Measurements from ENCODE around the gene TRMT1.

The TRMT1 gene

GRCh38 chr19:13074378-13074777 is 42.2 kb downstream of the TRMT1 start:
- Histone ChIP-seq H3K27me3 (ENCODE audit: insufficient read depth, low read length, poor library complexity, severe bottlenecking) (no peaks in the 10 kb centered on the region), H3K4me1 (ENCODE audit: insufficient read depth, low read length, poor library complexity, severe bottlenecking) (peaks cover 3% of the 10 kb centered on the region), H3K79me2 (ENCODE audit: insufficient read depth, low read length) (no peaks in the 10 kb centered on the region), H2AFZ (ENCODE audit: low read length) (no peak overlapping the region), H4K20me1 (ENCODE audit: insufficient read depth, low read length, poor library complexity, severe bottlenecking) (no peaks in the 10 kb centered on the region), H3K9ac (ENCODE audit: low read depth, low read length, poor library complexity, severe bottlenecking) (no peak overlapping the region), H3F3A (ENCODE audit: low read depth) (no peaks in the 10 kb centered on the region), H3K36me3 (ENCODE audit: insufficient read depth, low read length) (no peaks in the 10 kb centered on the region), H3K4me2 (ENCODE audit: low read depth, low read length, poor library complexity, severe bottlenecking) (no peak overlapping the region), H3K9me2 (replicated peaks; ENCODE audit: low read depth, low read length) (no peaks in the 10 kb centered on the region), H3K4me3 (ENCODE audit: low read length, poor library complexity, severe bottlenecking) (no peak overlapping the region), H3K9me3 (ENCODE audit: insufficient read depth, low read depth, low read length) (no peaks in the 10 kb centered on the region)
- TF ChIP-seq CTCF (conservative IDR thresholded peaks at IDR 0.05; ENCODE audit: low read length) = no peak
- TF ChIP-seq EZH2phosphoT487 (IDR thresholded peaks at IDR 0.05; ENCODE audit: borderline replicate concordance) = no peak

- H2AFZ ChIP-seq (ENCODE audit: low read length) = no peak overlapping the region
- H3K36me3 ChIP-seq (ENCODE audit: insufficient read depth, low read length) = no peaks in the 10 kb centered on the region
- H3K4me1 ChIP-seq (ENCODE audit: insufficient read depth, low read length, poor library complexity, severe bottlenecking) = no peaks in the 10 kb centered on the region
- no peaks in the 10 kb centered on the region for H3K9me2 ChIP-seq (replicated peaks; ENCODE audit: low read depth, low read length)
- no peak for TF ChIP-seq CTCF (conservative IDR thresholded peaks at IDR 0.05; ENCODE audit: low read length)
- no peak for TF ChIP-seq EZH2phosphoT487 (IDR thresholded peaks at IDR 0.05; ENCODE audit: borderline replicate concordance)
- no peaks in the 10 kb centered on the region for H3F3A ChIP-seq (ENCODE audit: low read depth)
- H3K79me2 ChIP-seq (ENCODE audit: insufficient read depth, low read length) = no peaks in the 10 kb centered on the region
- no peaks in the 10 kb centered on the region for H3K9me3 ChIP-seq (ENCODE audit: insufficient read depth, low read depth, low read length)
- no peak overlapping the region for H3K4me3 ChIP-seq (ENCODE audit: low read length, poor library complexity, severe bottlenecking)
- H3K9ac ChIP-seq (ENCODE audit: low read depth, low read length, poor library complexity, severe bottlenecking) = no peak overlapping the region
- H3K27me3 ChIP-seq (ENCODE audit: insufficient read depth, low read length, poor library complexity, severe bottlenecking) = no peaks in the 10 kb centered on the region
- no peak overlapping the region for H3K4me2 ChIP-seq (ENCODE audit: low read depth, low read length, poor library complexity, severe bottlenecking)
- no peaks in the 10 kb centered on the region for H4K20me1 ChIP-seq (ENCODE audit: insufficient read depth, low read length, poor library complexity, severe bottlenecking)
Observed at GRCh38 chr19:13073263-13073662, 43.3 kb downstream of the TRMT1 start.

- no peaks in the 10 kb centered on the region for H3K27me3 ChIP-seq (ENCODE audit: insufficient read depth, low read length, poor library complexity, severe bottlenecking)
- TF ChIP-seq CTCF (conservative IDR thresholded peaks at IDR 0.05; ENCODE audit: low read length) = no peak
- TF ChIP-seq EZH2phosphoT487 (IDR thresholded peaks at IDR 0.05; ENCODE audit: borderline replicate concordance) = no peak
- no peaks in the 10 kb centered on the region for H3K79me2 ChIP-seq (ENCODE audit: insufficient read depth, low read length)
- no peak overlapping the region for H3K4me2 ChIP-seq (ENCODE audit: low read depth, low read length, poor library complexity, severe bottlenecking)
- H3K4me3 ChIP-seq (ENCODE audit: low read length, poor library complexity, severe bottlenecking) = no peak overlapping the region
- H3K9ac ChIP-seq (ENCODE audit: low read depth, low read length, poor library complexity, severe bottlenecking) = no peak overlapping the region
- H3K9me2 ChIP-seq (replicated peaks; ENCODE audit: low read depth, low read length) = no peaks in the 10 kb centered on the region
- no peaks in the 10 kb centered on the region for H4K20me1 ChIP-seq (ENCODE audit: insufficient read depth, low read length, poor library complexity, severe bottlenecking)
- no peaks in the 10 kb centered on the region for H3F3A ChIP-seq (ENCODE audit: low read depth)
- H3K9me3 ChIP-seq (ENCODE audit: insufficient read depth, low read depth, low read length) = no peaks in the 10 kb centered on the region
- no peaks in the 10 kb centered on the region for H3K4me1 ChIP-seq (ENCODE audit: insufficient read depth, low read length, poor library complexity, severe bottlenecking)
- no peak overlapping the region for H2AFZ ChIP-seq (ENCODE audit: low read length)
- no peaks in the 10 kb centered on the region for H3K36me3 ChIP-seq (ENCODE audit: insufficient read depth, low read length)
Observed at GRCh38 chr19:13072188-13072908, 44.2 kb downstream of the TRMT1 start.
